HEK293 (cell line): Measurements from ENCODE around the gene CNIH3.
A peak's percentile ranks its signal among the peaks of the same experiment; 100 is the strongest.

Experiments
- CTCF ChIA-PET: fragments of 350-600 bp; formaldehyde crosslinking; extraction: SDS; loops from one replicate; lab custom pipeline; 2021; ENCODE audit warnings: antibody characterized with exemption; lab: Yijun Ruan, JAX
- POLR2A ChIA-PET: fragments of 300-600 bp; formaldehyde crosslinking; extraction: SDS; loops from one replicate; lab custom pipeline; 2020; ENCODE audit warnings: antibody characterized with exemption, inconsistent platforms; lab: Yijun Ruan, JAX
- H3K27ac ChIP-seq: fragments of 200-500 bp; sonication (Bioruptor generic); 2 replicates; pipeline ENCODE4 v1.5.1; 2014; ENCODE audit warnings: low read depth, low read length, control low read depth, inconsistent platforms; ENCODE audit errors: extremely low read depth
- H3K36me3 ChIP-seq, 2 experiments: fragments of 200-500 bp in 1 of 2; sonication (Bioruptor generic) in 1 of 2; 1 replicate in 1 of 2; 2 replicates in 1 of 2; pipeline ENCODE4 v1.5.1; 2014 to 2017; ENCODE audit warnings: inconsistent platforms in 2 of 2, low read length in 2 of 2; ENCODE audit not compliant: control insufficient read depth in 2 of 2, insufficient read depth in 1 of 2
- H3K4me1 ChIP-seq: fragments of 200-500 bp; sonication (Bioruptor generic); 2 replicates; pipeline ENCODE4 v1.5.1; 2014; ENCODE audit warnings: mild to moderate bottlenecking, low read length, inconsistent platforms; ENCODE audit not compliant: control insufficient read depth, insufficient read depth
- H3K4me3 ChIP-seq: 2 replicates; pipeline ENCODE4 v1.5.1; 2011; ENCODE audit warnings: low read depth, mild to moderate bottlenecking, control low read depth, low read length, moderate library complexity
- H3K9me3 ChIP-seq: fragments of 200-500 bp; sonication (Bioruptor generic); 2 replicates; pipeline ENCODE4 v1.5.1; 2014; ENCODE audit warnings: low read depth, low read length, inconsistent platforms; ENCODE audit not compliant: control insufficient read depth, insufficient read depth
- KLF16 ChIP-seq: fragments of 450-650 bp; formaldehyde crosslinking; IDR thresholded peaks from 2 replicates; pipeline ENCODE4 v1.5.1; 2017; ENCODE audit warnings: missing biosample characterization, missing genetic modification characterization
- TRIM28 ChIP-seq: IDR thresholded peaks from 2 replicates; pipeline ENCODE4 v1.6.1; 2011; ENCODE audit warnings: low read length, control low read depth, borderline replicate concordance
- YY2 ChIP-seq: fragments of 450-650 bp; formaldehyde crosslinking; IDR thresholded peaks from 2 replicates; pipeline ENCODE4 v1.5.1; 2016; ENCODE audit warnings: missing biosample characterization, missing genetic modification characterization
- ZIC2 ChIP-seq: fragments of 450-650 bp; formaldehyde crosslinking; IDR thresholded peaks from 2 replicates; pipeline ENCODE4 v1.5.1; 2016; ENCODE audit warnings: missing biosample characterization, missing genetic modification characterization
- ZNF114 ChIP-seq: fragments of 450-650 bp; formaldehyde crosslinking; IDR thresholded peaks from 2 replicates; pipeline ENCODE4 v1.5.0; 2017; ENCODE audit warnings: missing biosample characterization, missing genetic modification characterization
- ZNF132 ChIP-seq: fragments of 450-650 bp; formaldehyde crosslinking; IDR thresholded peaks from 2 replicates; pipeline ENCODE4 v1.5.1; 2017; ENCODE audit warnings: missing biosample characterization, missing genetic modification characterization, borderline replicate concordance
- ZNF140 ChIP-seq: fragments of 450-650 bp; formaldehyde crosslinking; IDR thresholded peaks from 2 replicates; pipeline ENCODE4 v1.5.1; 2016; ENCODE audit warnings: missing biosample characterization, missing genetic modification characterization
- ZNF155 ChIP-seq: fragments of 450-650 bp; formaldehyde crosslinking; IDR thresholded peaks from 2 replicates; pipeline ENCODE4 v1.5.1; 2016; ENCODE audit warnings: missing biosample characterization, missing genetic modification characterization
- ZNF19 ChIP-seq: fragments of 450-650 bp; formaldehyde crosslinking; IDR thresholded peaks from 2 replicates; pipeline ENCODE4; 2016; ENCODE audit warnings: missing biosample characterization, missing genetic modification characterization, low read depth
- ZNF23 ChIP-seq: fragments of 450-650 bp; formaldehyde crosslinking; IDR thresholded peaks from 2 replicates; pipeline ENCODE4 v1.5.1; 2016; ENCODE audit warnings: missing biosample characterization, missing genetic modification characterization, borderline replicate concordance
- ZNF266 ChIP-seq: fragments of 450-650 bp; formaldehyde crosslinking; IDR thresholded peaks from 2 replicates; pipeline ENCODE4 v1.5.1; 2016; ENCODE audit warnings: missing biosample characterization, missing genetic modification characterization, low read depth
- ZNF558 ChIP-seq: fragments of 450-650 bp; formaldehyde crosslinking; IDR thresholded peaks from 2 replicates; pipeline ENCODE4 v1.5.1; 2016; ENCODE audit warnings: missing biosample characterization, missing genetic modification characterization
- ZNF626 ChIP-seq: fragments of 450-650 bp; sonication (Bioruptor Pico); formaldehyde crosslinking; IDR thresholded peaks from 2 replicates; pipeline ENCODE4 v1.5.1; 2018; ENCODE audit warnings: missing biosample characterization, missing genetic modification characterization, inconsistent platforms
- ZNF677 ChIP-seq: fragments of 450-650 bp; IDR thresholded peaks from 2 replicates; pipeline ENCODE4 v1.5.0; 2018; ENCODE audit warnings: missing biosample characterization, mild to moderate bottlenecking, missing genetic modification characterization, moderate library complexity
- ZNF777 ChIP-seq: fragments of 450-650 bp; formaldehyde crosslinking; IDR thresholded peaks from 2 replicates; pipeline ENCODE4 v1.5.1; 2017; ENCODE audit warnings: missing biosample characterization, missing genetic modification characterization, borderline replicate concordance
- ZNF792 ChIP-seq: fragments of 450-650 bp; formaldehyde crosslinking; IDR thresholded peaks from 2 replicates; pipeline ENCODE4 v1.5.1; 2016; ENCODE audit warnings: missing biosample characterization, missing genetic modification characterization
- TF ChIP-seq, protein P1 (sequence below): fragments of 450-650 bp; formaldehyde crosslinking; IDR thresholded peaks from 2 replicates; pipeline ENCODE4 v1.5.1; 2016; ENCODE audit warnings: missing biosample characterization, missing genetic modification characterization
- TF ChIP-seq, protein P2 (sequence below): fragments of 450-650 bp; formaldehyde crosslinking; IDR thresholded peaks from 2 replicates; pipeline ENCODE4 v1.5.1; 2016; ENCODE audit warnings: missing biosample characterization, missing genetic modification characterization
- TF ChIP-seq, protein P3 (sequence below): sonication (generic); formaldehyde crosslinking; IDR thresholded peaks from 2 replicates; pipeline ENCODE4 v1.8.1; 2022; ENCODE audit warnings: mild to moderate bottlenecking, moderate library complexity, missing genetic modification reagents
- TF ChIP-seq, protein P4 (sequence below): fragments of 450-650 bp; formaldehyde crosslinking; IDR thresholded peaks from 2 replicates; pipeline ENCODE4 v1.5.1; 2016; ENCODE audit warnings: missing biosample characterization, missing genetic modification characterization, borderline replicate concordance
- TF ChIP-seq, protein P5 (sequence below): fragments of 450-650 bp; formaldehyde crosslinking; IDR thresholded peaks from 2 replicates; pipeline ENCODE4 v1.5.1; 2016; ENCODE audit warnings: missing biosample characterization, missing genetic modification characterization

Gene CNIH3

DNA sequence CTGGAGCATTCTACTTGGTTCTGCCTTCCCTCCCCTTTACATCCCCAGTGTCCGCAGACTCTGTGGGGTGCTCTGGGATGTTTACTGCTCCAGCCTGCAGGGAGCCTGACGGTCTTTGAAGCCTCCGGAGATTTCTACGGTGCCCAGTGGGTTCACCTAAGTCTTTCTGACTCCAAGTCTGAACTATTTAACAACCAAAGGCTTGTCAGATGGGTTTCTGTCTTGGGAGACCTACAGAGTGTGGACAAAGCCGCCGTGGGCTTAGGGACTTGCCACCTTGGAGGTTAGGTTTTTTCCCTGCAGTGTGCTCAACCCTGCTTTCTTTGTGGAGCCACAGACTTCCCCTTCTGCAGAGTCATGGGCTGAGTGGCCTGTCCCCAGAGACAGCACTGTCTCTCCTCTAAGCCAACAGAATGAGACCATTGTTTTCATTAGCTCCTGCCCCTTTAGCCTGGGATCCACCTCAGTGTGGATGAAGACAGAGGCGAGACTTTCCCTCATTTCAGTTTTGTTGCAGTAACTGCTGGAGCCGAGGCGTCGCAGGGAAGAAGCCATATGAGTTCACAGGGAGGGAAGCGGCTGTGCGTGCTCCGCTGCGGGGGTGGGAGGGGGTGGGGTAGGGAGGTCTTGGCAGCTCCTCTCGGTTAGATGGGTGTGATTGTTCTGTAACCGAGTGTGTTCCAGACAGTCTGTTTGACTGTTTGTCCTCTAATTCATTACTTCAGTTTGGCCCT, 120.7 kb downstream of the CNIH3 start:
- no peaks in the 10 kb centered on the region for H3K9me3 ChIP-seq
- no peaks in the 10 kb centered on the region for H3K36me3 ChIP-seq
- H3K4me3 ChIP-seq: no peak overlapping the region
- peaks cover 4% of the 10 kb centered on the region for H3K4me1 ChIP-seq
- no peak overlapping the region for H3K27ac ChIP-seq
- CTCF ChIA-PET: interaction anchor here (0.5 to 2.3 kb wide), 5 partner anchors 35 to 223 kb away, joined by 3 to 9 read pairs (median 7); no protein-coding TSS in a partner anchor
- POLR2A ChIA-PET: no interaction called here
- no peak for TF ChIP-seq ZNF155 (tag by site-specific recombination)
- TF ChIP-seq, protein P1, sequence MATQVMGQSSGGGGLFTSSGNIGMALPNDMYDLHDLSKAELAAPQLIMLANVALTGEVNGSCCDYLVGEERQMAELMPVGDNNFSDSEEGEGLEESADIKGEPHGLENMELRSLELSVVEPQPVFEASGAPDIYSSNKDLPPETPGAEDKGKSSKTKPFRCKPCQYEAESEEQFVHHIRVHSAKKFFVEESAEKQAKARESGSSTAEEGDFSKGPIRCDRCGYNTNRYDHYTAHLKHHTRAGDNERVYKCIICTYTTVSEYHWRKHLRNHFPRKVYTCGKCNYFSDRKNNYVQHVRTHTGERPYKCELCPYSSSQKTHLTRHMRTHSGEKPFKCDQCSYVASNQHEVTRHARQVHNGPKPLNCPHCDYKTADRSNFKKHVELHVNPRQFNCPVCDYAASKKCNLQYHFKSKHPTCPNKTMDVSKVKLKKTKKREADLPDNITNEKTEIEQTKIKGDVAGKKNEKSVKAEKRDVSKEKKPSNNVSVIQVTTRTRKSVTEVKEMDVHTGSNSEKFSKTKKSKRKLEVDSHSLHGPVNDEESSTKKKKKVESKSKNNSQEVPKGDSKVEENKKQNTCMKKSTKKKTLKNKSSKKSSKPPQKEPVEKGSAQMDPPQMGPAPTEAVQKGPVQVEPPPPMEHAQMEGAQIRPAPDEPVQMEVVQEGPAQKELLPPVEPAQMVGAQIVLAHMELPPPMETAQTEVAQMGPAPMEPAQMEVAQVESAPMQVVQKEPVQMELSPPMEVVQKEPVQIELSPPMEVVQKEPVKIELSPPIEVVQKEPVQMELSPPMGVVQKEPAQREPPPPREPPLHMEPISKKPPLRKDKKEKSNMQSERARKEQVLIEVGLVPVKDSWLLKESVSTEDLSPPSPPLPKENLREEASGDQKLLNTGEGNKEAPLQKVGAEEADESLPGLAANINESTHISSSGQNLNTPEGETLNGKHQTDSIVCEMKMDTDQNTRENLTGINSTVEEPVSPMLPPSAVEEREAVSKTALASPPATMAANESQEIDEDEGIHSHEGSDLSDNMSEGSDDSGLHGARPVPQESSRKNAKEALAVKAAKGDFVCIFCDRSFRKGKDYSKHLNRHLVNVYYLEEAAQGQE (tag by site-specific recombination): no peak
- no peak for TF ChIP-seq TRIM28
- TF ChIP-seq ZNF266 (tag by site-specific recombination): no peak
- no peak for TF ChIP-seq ZNF792 (tag by site-specific recombination)
- TF ChIP-seq, protein P2, sequence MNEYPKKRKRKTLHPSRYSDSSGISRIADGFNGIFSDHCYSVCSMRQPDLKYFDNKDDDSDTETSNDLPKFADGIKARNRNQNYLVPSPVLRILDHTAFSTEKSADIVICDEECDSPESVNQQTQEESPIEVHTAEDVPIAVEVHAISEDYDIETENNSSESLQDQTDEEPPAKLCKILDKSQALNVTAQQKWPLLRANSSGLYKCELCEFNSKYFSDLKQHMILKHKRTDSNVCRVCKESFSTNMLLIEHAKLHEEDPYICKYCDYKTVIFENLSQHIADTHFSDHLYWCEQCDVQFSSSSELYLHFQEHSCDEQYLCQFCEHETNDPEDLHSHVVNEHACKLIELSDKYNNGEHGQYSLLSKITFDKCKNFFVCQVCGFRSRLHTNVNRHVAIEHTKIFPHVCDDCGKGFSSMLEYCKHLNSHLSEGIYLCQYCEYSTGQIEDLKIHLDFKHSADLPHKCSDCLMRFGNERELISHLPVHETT: no peak
- TF ChIP-seq ZNF558: no peak
- peak; percentile 97 for TF ChIP-seq ZIC2 (tag by site-specific recombination)
- TF ChIP-seq ZNF132 (tag by site-specific recombination): no peak

DNA sequence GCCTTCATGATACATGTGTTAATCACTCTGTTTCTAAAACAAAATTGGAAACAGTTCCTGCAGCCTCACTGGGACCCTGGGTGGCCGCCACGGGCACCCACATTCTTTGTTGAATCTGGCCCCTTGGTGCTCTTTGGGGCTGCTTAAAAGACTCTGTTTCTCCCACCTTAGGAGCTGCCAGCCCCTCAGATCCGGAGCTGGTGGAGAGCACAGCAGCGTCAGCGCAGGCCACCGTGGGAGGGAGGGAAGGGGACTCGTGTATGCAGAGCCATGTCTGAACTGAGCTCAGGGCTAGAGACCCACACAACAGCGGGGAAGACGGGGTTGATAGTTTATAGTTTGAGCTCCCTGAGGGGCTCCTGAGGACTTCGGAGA, 121.2 kb downstream of the CNIH3 start:
- peaks cover 4% of the 10 kb centered on the region for H3K4me1 ChIP-seq
- H3K4me3 ChIP-seq: no peak overlapping the region
- no peaks in the 10 kb centered on the region for H3K9me3 ChIP-seq
- POLR2A ChIA-PET: no interaction called here
- no peak overlapping the region for H3K27ac ChIP-seq
- CTCF ChIA-PET: interaction anchor here (0.6 to 2.3 kb wide), 4 partner anchors 36 to 223 kb away, joined by 3 to 9 read pairs (median 6); no protein-coding TSS in a partner anchor
- H3K36me3 ChIP-seq: no peaks in the 10 kb centered on the region
- TF ChIP-seq ZNF114 (no peak), KLF16 (tag by site-specific recombination) (no peak), ZNF777 (tag by site-specific recombination) (no peak), ZNF626 (tag by site-specific recombination) (no peak), ZNF23 (tag by site-specific recombination) (no peak), YY2 (tag by site-specific recombination) (no peak), ZNF140 (tag by site-specific recombination) (no peak), ZNF19 (tag by site-specific recombination) (no peak), ZNF677 (tag by site-specific recombination) (no peak)
- TF ChIP-seq, protein P3, sequence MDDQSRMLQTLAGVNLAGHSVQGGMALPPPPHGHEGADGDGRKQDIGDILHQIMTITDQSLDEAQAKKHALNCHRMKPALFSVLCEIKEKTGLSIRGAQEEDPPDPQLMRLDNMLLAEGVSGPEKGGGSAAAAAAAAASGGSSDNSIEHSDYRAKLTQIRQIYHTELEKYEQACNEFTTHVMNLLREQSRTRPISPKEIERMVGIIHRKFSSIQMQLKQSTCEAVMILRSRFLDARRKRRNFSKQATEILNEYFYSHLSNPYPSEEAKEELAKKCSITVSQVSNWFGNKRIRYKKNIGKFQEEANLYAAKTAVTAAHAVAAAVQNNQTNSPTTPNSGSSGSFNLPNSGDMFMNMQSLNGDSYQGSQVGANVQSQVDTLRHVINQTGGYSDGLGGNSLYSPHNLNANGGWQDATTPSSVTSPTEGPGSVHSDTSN: no peak
- TF ChIP-seq, protein P4, sequence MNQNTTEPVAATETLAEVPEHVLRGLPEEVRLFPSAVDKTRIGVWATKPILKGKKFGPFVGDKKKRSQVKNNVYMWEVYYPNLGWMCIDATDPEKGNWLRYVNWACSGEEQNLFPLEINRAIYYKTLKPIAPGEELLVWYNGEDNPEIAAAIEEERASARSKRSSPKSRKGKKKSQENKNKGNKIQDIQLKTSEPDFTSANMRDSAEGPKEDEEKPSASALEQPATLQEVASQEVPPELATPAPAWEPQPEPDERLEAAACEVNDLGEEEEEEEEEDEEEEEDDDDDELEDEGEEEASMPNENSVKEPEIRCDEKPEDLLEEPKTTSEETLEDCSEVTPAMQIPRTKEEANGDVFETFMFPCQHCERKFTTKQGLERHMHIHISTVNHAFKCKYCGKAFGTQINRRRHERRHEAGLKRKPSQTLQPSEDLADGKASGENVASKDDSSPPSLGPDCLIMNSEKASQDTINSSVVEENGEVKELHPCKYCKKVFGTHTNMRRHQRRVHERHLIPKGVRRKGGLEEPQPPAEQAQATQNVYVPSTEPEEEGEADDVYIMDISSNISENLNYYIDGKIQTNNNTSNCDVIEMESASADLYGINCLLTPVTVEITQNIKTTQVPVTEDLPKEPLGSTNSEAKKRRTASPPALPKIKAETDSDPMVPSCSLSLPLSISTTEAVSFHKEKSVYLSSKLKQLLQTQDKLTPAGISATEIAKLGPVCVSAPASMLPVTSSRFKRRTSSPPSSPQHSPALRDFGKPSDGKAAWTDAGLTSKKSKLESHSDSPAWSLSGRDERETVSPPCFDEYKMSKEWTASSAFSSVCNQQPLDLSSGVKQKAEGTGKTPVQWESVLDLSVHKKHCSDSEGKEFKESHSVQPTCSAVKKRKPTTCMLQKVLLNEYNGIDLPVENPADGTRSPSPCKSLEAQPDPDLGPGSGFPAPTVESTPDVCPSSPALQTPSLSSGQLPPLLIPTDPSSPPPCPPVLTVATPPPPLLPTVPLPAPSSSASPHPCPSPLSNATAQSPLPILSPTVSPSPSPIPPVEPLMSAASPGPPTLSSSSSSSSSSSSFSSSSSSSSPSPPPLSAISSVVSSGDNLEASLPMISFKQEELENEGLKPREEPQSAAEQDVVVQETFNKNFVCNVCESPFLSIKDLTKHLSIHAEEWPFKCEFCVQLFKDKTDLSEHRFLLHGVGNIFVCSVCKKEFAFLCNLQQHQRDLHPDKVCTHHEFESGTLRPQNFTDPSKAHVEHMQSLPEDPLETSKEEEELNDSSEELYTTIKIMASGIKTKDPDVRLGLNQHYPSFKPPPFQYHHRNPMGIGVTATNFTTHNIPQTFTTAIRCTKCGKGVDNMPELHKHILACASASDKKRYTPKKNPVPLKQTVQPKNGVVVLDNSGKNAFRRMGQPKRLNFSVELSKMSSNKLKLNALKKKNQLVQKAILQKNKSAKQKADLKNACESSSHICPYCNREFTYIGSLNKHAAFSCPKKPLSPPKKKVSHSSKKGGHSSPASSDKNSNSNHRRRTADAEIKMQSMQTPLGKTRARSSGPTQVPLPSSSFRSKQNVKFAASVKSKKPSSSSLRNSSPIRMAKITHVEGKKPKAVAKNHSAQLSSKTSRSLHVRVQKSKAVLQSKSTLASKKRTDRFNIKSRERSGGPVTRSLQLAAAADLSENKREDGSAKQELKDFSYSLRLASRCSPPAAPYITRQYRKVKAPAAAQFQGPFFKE (tag by site-specific recombination): no peak
- TF ChIP-seq, protein P5, sequence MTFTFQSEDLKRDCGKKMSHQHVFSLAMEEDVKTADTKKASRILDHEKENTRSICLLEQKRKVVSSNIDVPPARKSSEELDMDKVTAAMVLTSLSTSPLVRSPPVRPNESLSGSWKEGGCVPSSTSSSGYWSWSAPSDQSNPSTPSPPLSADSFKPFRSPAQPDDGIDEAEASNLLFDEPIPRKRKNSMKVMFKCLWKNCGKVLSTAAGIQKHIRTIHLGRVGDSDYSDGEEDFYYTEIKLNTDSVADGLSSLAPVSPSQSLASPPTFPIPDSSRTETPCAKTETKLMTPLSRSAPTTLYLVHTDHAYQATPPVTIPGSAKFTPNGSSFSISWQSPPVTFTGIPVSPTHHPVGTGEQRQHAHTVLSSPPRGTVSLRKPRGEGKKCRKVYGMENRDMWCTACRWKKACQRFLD (tag by site-specific recombination): no peak
